Dermis blood vessel endothelial cell (primary cell): ENCODE measurements around the gene NR6A1. TPM values are rescaled to one million over a fixed set of nuclear protein-coding genes. Genes with fewer than 3 reads are reported as not detected.

ENCODE experiments used
- DNase-seq: peaks from one replicate; pipeline ENCODE4 v3.0.0; 2010
- total RNA-seq: library from RNA; depleted of rRNA; stranded (reverse); fragments of >200 nt; gene quantifications from 2 replicates; pipeline ENCODE4 v1.2.3, GENCODE V29; 2014

The NR6A1 gene
- total RNA-seq, 1 donor from 2014 or later = 2.9 TPM

DNA sequence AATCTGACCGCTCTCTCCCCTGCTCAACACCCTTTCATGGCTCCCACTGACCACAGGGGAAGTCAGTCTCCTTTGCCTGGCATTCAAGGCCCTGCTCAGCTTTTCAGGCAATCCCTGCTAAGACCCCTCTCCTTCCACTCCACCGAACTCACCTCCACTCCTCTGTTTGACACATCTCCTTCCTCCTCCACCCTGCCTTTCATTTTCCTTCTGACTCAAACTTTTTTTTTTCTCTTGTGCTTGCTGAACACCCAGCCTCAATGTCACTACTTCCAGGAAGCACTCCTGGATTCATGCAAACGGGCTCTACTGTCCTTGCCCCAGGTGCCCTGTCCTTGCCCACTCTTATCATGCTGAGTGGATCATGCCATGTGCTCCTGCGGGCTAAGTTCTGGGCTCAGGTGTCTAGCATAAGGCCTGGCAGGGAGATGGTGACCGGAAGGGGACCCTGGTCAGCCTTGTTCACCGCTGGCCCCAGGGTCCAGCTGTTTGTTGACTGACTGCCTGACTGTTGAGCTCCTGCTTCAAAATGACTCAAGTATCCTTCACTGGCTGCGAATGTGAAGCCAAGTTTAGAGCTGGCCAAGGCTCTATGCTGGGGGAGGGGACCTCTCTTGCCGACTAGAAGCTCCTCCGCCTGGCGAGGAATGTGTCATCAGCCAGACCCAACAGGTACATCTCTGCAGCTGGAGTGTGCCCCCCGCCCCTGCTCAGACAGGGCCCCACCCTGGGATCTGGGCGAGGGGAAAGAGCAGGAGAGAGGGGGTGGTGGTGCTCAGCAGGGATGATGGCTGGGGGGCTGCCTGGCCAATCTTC, 270.1 kb downstream of the NR6A1 start:
- no peak for DNase-seq

DNA sequence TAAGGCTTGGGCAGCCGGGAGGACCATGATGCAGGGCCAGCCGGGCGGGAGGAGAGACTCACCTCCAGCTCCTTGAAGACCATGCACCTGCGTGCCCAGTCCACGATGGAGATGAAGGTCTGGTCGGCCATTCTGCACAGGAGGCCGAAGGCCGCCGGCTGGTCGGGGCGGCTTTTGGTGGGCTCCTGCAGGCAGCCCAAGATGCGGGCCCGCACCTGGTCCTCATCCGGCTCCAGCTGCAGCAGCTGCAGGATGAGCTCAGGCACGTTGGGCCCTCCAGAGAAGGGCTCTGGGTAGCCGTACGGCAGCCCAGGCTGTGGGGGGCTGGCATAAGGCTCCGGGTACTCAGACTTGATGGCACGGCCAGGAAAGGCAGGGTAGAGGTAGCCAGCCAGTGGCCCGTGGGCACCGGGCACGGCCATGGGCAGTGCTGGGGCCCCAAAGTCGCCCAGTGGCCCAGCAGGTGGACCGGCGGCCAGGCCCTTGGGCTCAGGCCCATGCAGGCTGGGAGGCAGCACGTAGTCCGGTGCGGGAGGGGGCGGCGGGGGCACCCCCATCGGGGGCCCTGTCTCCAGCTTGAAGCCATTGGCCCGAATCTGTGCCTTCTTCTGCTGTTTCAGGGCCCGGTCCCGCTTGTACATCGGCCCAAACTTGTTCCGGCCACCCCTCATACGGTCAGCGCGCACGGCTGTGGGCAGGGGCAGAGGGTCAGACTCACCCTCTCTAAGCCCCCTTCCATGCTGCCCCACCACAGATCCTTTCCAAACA, 270.9 kb downstream of the NR6A1 start:
- no peak for DNase-seq

DNA sequence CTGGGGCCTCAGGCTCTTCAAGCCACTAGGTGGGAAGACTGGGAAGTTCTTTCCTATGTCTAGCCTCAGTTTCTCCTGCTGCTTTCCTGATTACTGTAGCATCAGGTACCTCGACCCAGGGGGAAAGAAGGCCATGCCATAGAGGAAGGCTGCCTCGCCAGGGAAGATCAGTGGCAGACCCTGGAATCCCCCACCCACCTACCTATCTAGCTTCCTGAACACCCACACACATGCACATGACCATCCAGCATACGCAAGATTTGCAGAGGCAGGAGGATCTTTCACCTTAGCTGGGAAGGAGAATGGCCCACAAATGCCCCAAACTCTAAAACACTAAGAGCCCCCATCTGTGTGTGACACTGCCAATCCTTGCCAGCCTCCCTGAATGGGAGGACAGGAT, 271.9 kb downstream of the NR6A1 start:
- DNase-seq = no peak

DNA sequence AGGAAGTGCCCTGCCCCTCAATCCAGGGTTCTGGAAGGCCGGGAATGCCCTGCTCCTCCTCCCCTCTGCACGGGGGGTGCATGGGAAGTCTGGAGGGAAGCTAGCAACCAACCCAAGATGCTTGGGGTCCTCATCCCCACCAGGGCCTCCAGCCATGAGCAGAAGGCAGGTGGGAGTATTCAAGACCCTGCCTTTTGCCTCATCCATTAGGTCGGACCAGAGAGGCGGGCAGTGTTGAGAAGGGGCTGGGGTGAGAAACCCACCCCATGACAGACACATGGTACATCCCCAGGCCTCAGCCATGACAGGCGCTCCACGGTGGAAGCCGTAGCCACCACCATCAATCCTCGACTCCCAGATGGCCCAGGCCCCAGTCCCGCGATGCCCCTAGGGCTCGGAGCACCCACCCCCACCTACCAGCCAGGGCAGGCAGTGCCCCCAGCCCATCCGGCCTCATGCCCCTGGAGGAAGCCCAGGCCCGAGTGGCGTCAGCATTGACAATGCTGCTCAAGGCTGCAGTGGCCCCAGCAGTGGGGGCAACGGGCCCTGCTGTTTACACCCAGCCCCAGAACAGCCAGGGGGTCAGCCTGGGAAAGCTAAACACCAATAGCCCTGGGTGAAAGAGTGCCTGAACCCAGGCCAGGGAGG, 272.5 kb downstream of the NR6A1 start:
- DNase-seq = no peak

DNA sequence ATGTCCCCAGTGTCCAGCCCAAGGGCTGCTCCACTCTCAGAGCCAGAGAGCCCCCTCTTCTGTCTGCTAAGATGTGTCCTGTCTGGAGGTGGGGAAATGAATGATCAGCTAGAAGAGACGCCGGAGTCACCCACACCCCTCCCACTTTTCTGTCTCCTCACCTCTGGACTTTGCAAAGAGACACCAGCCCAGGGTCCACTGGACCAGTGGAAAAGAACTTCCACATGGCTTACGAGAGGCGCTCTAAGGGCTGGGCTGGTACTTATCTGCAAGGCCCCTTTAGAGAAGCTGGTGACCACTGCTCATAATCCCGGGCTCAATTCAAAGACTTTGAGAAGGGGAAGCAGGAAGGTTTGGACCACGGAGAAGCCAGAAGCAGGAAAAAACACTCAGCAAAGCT, 273.1 kb downstream of the NR6A1 start:
- DNase-seq = no peak

DNA sequence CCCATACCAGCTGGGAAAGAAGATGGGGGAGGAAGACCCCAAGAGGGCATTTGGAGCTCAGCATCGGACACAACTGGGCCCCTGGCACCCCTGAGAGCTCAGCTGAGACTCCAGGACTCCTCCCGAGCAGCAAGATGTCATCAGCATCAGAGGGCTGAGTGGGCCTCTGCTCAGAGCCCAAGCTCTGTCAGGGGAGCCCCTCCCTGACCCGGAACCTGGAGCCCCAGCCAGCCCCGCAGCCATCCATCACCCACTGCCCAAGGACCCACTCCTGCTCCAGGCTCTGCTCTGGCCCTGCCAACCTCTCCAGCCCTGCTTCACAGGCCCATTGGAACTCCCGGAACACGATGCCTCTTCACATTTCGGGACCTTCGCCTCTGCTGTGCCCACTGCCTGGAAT, 273.7 kb downstream of the NR6A1 start:
- no peak for DNase-seq

DNA sequence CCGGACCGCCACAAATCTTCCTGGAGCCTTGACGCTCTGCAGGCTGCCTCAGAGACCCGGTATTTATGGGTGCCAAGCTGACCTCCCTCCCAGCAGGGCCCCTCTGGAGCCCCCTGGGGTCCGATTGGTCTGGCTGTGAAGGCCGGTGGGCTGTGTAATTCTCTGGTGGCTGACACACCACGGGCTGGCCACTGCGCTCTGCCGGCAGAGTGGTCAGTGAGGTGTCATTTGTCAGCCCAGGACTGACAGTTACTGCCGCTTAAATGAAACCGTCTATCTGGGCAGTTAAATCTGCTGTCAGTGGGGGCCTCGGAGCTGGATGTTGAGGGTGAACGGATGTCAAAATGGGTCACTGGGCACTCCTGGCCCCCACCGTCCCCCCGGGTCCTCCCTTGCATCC, 274.6 kb downstream of the NR6A1 start:
- no peak for DNase-seq

DNA sequence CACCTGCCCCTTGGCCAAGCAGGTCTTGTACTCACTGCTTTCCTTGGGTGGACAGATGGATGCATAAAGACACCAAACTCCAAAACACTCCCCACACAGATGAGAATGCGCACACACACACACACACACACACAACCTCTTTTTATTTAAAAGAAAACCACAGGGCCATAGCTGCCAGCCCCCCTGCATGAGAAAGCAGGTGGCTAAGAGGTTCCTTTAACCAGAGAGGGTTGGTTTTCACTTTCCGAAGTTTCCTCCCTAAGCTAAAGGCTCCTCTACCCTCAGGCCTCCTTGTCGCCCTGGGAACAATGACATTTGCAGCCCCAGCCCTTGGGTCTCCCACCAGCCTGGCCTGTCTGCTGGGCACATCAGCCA, 275.0 kb downstream of the NR6A1 start:
- DNase-seq = no peak

DNA sequence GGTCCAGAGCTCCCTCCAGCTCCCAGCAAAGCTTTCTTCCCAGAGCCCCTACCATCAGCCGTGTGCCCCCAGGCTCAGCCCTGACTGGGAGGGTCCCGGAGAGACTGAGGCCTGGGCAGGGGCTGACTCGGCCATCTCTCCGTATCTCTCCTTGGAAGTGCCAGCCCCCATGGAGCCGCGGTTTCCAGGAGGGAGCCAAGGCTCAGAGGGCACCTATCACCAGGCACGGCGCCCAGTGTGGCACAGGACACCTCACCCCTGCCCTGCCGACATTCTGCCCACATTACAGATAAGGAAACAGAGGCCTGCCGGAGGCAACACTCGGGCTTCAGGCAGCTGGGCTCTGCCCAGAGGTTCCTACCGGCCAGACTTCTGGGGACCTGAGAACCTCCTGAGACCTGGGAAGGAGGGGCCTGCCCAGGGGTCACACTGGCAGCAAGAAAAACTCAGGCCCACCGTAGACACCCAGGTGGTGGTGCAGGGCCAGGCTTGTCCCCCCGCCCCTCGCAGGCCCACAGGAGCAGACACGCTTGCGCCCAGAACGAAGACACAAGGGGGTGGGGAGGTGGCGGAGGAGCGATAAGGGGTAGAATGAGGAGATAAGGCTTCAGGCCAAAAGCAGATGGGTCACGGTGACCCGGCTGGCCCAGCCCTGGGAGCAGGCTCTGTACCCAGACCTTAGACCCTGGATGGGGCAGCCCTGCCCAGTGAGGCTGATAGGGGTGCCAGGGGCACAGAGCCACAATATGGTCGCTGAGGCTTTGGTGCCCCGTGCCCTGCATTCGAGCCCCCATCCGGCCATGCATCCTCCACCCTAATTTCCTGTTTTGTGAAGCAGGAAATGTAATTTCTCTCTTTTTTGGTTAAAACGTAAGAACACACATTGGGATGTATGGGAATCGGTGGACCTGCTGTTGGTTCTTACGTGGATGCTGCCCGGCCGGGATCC, 275.7 kb downstream of the NR6A1 start:
- DNase-seq = no peak

DNA sequence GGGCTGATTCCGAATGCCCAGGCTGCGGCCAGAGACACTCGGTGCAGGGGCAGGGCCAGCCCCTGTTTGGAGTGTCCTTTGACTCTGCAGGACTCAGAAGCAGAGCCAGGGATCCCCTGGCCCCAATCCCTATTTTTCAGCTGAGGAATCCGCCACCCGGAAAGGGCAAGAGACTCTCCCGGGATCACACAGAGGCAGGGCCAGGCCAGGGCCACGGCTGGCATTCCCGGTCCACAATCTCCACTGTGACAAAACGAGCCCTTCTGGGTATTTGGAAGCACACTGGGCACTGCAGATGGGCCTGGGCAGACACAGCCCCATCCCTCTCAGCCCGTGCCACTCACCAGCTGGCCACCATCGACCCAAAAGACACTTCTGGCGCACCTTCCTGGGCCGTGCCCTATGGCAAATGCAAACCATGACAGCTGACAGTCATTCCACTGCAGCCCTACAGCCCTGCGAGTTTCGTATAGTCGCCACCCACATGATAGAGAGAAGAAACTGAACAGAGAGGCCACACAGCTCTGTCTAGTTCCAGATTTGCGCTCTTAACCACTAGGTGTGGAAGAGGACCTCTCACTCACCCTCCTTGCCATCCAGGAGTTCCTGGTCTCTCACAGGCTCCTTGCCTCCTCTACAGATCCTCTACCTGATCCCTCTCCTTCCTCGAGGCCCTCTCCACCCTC, 277.2 kb downstream of the NR6A1 start:
- DNase-seq = no peak

DNA sequence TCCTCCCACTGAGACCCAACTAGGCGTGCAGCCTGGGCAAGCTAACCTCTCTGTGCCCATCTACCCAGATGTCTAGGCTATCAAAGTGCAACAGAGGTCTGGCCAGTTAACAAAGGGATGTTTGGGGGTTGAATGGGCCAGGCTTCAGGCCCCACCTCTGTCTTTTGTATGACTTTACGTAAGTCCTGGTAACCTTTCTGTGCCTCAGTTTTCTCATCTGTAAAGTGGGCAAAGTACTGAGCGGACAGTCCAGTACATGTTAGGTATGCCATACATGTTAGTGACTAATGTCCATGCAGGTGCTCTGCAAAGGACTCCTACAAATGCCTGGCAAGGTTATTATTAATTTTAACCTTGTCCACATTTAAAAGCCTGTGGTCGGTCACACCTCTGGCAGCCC, 277.9 kb downstream of the NR6A1 start:
- DNase-seq = no peak

DNA sequence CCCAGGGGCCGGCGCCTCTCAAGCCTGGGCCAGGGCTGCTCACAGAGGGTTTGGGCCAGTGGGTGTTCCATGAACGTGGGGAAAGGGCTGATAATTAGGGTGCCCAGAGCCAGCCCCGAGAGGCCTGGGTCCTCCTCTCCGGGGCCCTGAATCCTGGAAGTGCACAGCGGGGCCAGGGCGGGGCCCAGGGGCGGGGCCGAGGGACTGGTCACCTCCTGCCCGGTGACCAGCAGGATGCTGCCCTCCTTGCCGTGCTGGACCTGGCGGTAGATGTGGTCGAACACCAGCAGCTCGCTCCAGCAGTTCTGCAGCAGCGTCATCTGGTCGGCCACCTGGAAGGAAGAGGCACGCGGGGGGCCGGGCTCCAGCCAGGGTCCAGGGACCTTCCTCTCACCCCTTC, 278.3 kb downstream of the NR6A1 start:
- DNase-seq = no peak

DNA sequence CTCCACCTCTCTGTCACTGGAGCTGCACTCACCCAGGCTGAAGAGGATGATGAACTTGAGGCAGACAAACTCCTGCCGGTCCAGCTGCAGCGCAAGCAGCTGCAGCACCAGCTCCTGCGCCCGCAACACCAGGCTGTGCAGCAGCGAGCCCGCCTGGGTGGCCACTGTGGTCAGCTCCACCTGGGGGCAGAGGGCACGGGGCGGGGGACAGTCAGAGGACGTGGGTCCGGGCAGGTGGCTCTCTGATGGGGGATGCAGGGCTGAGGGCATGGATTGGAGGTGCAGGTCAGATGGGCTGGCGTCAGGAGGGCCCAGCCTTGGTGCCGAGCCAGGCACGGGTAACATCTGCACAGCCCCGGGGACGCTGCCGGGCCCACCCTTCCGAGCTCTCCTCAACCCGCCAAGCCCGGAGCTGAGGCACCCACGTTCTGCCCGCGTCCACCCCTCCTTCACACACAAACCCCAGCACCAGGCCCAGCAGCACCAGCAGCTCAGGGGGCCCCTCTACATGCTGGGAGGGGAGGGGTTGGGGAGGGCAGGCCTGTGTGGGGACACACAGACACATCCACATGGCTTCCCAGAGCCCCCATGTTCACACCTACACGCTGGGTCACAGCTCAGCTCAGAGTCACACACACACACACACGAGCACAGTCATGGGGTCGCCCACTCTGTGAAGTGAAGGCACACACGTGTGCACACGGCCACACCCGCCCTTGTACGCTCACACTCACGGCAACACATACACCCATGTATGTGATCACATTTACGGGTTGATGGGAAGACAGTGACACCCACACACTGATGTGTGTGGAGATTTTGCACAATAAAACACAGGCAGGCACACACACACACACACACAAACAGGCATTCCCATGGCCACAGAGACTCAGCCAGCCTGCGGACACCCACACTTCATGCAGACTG, 279.8 kb downstream of the NR6A1 start:
- no peak for DNase-seq

DNA sequence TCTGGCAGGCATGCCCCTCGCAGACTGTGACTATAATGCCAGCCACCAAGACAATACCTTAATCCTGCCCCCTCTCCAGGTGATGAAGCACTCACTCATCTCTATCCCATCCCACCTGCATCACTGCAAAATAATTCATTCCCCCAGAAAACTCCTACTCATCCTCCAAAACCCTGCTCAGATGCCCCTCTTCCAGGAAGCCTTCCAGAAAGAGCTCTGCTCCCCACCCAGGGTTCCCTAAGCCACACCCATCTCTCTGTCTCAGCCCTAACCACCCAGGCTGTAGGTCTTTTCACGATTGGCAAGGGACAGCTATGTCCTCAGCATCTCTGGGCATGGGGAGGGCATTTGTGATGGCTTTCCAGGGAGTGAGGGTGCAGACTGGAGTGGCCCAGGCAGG, 281.1 kb downstream of the NR6A1 start:
- no peak for DNase-seq

DNA sequence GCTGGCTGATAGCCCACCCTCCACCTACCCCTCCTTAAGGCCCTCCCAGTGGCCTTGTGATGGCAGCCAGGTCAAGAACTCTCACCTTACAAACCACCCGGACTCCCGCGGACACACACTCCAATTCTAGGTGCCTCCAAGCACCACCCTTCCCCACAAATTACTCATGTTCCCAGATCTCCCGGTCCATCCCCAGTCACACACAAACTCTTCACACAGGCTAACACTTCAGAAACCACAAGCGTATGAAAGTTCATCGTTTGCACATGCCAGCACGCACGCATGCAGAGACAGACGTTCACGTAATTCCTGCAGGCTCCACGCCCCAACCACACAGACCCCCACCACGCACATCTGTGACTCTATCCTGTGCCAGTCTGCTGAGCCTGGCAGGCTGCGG, 281.9 kb downstream of the NR6A1 start:
- no peak for DNase-seq

DNA sequence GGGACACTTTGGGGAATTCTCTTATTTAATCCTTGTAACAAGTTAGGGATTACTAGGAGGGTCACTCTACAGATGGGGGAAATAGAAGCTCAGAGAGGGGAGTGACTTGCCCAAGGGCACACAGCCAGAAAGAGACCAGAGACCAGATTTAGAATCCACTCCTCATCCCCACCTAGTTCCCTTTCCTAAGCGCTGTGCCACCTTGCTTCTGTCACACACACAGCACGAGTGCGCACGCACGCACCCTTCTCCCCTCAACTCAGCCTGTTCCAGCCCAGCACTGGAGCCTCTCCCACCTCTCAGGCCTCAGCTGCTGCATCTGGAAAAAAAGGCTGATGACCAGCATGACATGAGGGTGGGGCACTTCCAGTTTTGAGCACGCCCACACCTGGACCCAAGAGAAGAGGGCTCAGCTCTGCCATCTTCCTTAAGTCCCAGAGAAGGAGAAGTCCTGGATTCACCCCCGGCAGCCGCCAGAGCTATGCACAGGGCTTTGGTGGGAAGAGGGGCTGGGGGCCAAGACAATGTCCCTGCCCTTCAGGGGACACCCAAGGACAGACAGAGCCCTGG, 282.4 kb downstream of the NR6A1 start:
- no peak for DNase-seq

DNA sequence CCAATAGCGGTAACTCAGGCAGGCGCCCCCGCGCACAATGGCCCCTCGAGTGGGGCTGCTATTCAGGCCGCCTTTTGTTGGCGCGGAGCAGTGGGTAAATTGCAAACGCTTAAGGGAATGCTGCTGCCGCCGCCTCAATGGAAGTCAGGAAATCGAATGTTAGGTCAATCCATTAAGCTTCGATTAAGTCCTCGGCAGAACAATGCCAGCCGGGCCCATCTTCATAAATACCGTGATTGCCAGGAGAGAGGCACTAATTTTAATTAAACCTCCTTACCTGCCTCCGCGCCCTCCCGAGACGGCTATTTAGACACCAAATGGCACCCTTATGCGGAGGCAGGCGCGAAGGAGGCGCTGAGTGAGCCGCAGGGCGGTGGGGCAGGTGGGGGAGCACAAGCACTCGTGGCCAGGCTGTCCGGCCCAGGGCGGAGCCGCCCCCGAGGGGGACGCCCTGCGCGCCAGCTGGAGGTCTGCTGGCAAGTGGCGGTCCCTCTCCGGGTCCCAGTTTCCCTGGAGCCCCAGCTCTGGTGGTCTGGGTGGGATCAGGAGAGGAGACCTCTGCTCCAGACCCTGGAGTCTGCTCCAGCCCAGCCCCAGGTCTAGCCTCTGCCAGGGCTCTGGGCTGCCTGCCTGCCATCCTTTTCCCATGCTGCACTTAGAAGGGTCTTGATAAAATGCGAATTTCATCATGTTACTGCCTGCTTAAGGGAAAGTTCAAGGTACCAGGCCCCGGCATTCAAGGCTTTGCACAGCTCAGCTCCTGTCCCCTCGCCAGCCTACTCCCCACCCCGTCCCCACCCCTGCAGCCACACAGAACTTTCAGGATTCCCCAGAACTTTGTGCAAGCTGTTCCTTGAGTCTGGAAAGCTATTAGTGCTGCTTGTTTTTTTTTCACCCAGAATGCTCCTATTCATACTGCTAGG, 283.6 kb downstream of the NR6A1 start:
- DNase-seq = no peak

DNA sequence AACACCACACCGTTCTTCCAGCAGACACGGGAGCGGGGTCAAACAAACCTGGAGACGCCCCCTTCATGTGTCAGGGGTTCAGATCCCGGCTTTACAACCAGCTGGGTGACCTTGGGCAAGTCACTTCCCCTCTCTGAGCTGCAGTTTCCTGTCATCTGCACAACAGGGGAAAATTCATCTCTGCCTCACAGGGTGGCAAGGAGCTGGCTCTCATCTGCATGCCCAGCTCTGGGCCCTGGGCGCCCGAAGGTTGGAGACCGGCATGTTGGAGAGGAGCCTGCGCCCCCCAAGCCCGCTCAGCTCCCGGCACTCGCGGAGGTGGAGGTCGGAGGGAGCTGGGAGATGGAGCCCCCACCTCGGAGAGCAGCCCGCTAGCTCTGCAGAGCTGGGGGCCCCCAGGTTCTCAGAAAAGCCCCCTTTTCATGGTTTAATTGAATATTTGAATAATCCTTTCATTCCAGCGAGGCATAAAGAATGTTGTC, 284.3 kb downstream of the NR6A1 start:
- no peak for DNase-seq

DNA sequence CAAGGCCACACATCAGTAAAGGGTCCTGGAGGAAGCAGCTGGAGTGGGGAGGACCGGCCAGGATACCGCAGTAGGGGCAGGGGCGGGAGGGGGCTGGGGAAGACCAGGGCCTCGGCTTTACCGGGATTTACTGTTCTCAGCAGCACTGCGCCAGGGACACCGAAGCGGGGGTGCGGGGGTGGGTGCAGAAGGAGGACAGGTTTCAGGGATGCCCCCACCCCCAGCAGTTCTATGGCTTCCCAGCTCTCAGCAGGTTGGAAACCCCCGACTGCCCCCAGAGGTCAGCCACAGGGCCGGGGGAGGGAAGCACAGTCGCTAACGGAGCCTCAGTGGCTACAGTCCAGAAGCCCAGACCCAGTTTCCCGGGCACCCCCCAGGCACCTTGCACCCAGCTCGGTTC, 285.2 kb downstream of the NR6A1 start:
- no peak for DNase-seq
